ENCODE data around the gene RIMS3.

- TF ChIP-seq CTCF (IDR thresholded peaks at IDR 0.05), result no peak
- TF ChIP-seq GRHL2 (CRISPR knock-in tag; IDR thresholded peaks at IDR 0.05; ENCODE audit: insufficient replicate concordance, severe bottlenecking), result no peak
- no peak for TF ChIP-seq AFF4 (CRISPR knock-in tag; IDR thresholded peaks at IDR 0.05; ENCODE audit: borderline replicate concordance)
- no peak for TF ChIP-seq NR2C2 (CRISPR knock-in tag; IDR thresholded peaks at IDR 0.05)
- no peak for TF ChIP-seq ZNF263 (CRISPR knock-in tag; IDR thresholded peaks at IDR 0.05; ENCODE audit: low read depth)
- no peak for TF ChIP-seq NR3C1 (CRISPR knock-in tag; conservative IDR thresholded peaks at IDR 0.05; ENCODE audit: low read depth)
- no peak for TF ChIP-seq GABPB1 (CRISPR knock-in tag; IDR thresholded peaks at IDR 0.05)
- no peak for TF ChIP-seq E2F4 (CRISPR knock-in tag; IDR thresholded peaks at IDR 0.05; ENCODE audit: borderline replicate concordance, low read depth)
- no peak for TF ChIP-seq ATF2 (CRISPR knock-in tag; IDR thresholded peaks at IDR 0.05; ENCODE audit: borderline replicate concordance, low read depth)
- no peak for TF ChIP-seq CBFB (CRISPR knock-in tag; IDR thresholded peaks at IDR 0.05; ENCODE audit: low read depth)
- no peak for TF ChIP-seq ELF4 (CRISPR knock-in tag; IDR thresholded peaks at IDR 0.05; ENCODE audit: low read depth)
Observed at GRCh38 chr1:40659649-40659947, 5.9 kb downstream of the RIMS3 start.

All from WTC11 (cell line).